Peyer's patch (tissue), 4 donors: Measurements from ENCODE around the gene UBR3.
"Not testable (repeated sequence)": the region's sequence is repeated elsewhere in the genome, so short reads cannot be mapped to it uniquely, and the experiment has no call there.

Source experiments
- CTCF ChIP-seq, 6 experiments: fragments of 450-650 bp in 4 of 6; fragments of 200-600 bp in 2 of 6; sonication (generic) in 1 of 6; IDR thresholded peaks; one replicate each; pipeline ENCODE4 v1.5.1; 2017 to 2019; ENCODE audit warnings: antibody characterized with exemption in 6 of 6, mild to moderate bottlenecking in 3 of 6, moderate library complexity in 1 of 6
- POLR2A ChIP-seq, 2 donors: fragments of 450-650 bp; IDR thresholded peaks; one replicate each; pipeline ENCODE4 v1.5.1; 2017; ENCODE audit warnings: antibody characterized with exemption in 2 of 2, mild to moderate bottlenecking in 2 of 2, moderate library complexity in 2 of 2

GRCh38 chr2:169848959-169849693 lies 21.9 kb downstream of the UBR3 start:
- TF ChIP-seq CTCF, POLR2A (IDR thresholded peaks at IDR 0.05): not testable (repeated sequence)
